NB4 (cell line): ENCODE data around the gene TPST2.

Experiments
- DNase-seq: peaks from one replicate; pipeline ENCODE4 v3.0.0; 2010; ENCODE audit warnings: low read depth
- H3K4me3 ChIP-seq: one replicate; pipeline ENCODE4 v1.5.1; 2011; ENCODE audit warnings: mild to moderate bottlenecking, low read depth, low read length, moderate library complexity
- MYC ChIP-seq: IDR thresholded peaks from 2 replicates; pipeline ENCODE4 v1.6.1; 2011; ENCODE audit warnings: low read depth, low read length
- POLR2A ChIP-seq: IDR thresholded peaks from 2 replicates; pipeline ENCODE4 v1.6.1; 2011; ENCODE audit warnings: mild to moderate bottlenecking; ENCODE audit not compliant: insufficient read length; ENCODE audit errors: extremely low read depth
- TF ChIP-seq, protein P1 (sequence below): IDR thresholded peaks from one replicate; pipeline ENCODE4 v1.5.1; 2012; ENCODE audit warnings: low read depth, low read length
- TF ChIP-seq, protein P2 (sequence below): IDR thresholded peaks from 2 replicates; pipeline ENCODE4 v1.6.1; 2011; ENCODE audit warnings: low read depth, low read length

The TPST2 gene

GRCh38 chr22:26609287-26609686 lies 19.4 kb upstream of the TPST2 start:
- TF ChIP-seq, protein P1, sequence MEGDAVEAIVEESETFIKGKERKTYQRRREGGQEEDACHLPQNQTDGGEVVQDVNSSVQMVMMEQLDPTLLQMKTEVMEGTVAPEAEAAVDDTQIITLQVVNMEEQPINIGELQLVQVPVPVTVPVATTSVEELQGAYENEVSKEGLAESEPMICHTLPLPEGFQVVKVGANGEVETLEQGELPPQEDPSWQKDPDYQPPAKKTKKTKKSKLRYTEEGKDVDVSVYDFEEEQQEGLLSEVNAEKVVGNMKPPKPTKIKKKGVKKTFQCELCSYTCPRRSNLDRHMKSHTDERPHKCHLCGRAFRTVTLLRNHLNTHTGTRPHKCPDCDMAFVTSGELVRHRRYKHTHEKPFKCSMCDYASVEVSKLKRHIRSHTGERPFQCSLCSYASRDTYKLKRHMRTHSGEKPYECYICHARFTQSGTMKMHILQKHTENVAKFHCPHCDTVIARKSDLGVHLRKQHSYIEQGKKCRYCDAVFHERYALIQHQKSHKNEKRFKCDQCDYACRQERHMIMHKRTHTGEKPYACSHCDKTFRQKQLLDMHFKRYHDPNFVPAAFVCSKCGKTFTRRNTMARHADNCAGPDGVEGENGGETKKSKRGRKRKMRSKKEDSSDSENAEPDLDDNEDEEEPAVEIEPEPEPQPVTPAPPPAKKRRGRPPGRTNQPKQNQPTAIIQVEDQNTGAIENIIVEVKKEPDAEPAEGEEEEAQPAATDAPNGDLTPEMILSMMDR: no peak
- TF ChIP-seq MYC: no peak
- no peak for TF ChIP-seq POLR2A
- TF ChIP-seq, protein P2, sequence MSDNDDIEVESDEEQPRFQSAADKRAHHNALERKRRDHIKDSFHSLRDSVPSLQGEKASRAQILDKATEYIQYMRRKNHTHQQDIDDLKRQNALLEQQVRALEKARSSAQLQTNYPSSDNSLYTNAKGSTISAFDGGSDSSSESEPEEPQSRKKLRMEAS: no peak
- no peak for DNase-seq
- H3K4me3 ChIP-seq: no peak overlapping the region

- TF ChIP-seq, protein P2: no peak
- no peak for TF ChIP-seq POLR2A
- TF ChIP-seq, protein P1: no peak
- TF ChIP-seq MYC: no peak
- DNase-seq: no peak
- no peak overlapping the region for H3K4me3 ChIP-seq
These were observed 18.2 kb upstream of the TPST2 start for GRCh38 chr22:26608129-26608528.

- TF ChIP-seq POLR2A: no peak
- TF ChIP-seq, protein P1: no peak
- no peak for TF ChIP-seq MYC
- TF ChIP-seq, protein P2: no peak
- DNase-seq: no peak
- no peak overlapping the region for H3K4me3 ChIP-seq
These were observed 16.7 kb upstream of the TPST2 start for GRCh38 chr22:26606611-26607010.

DNA sequence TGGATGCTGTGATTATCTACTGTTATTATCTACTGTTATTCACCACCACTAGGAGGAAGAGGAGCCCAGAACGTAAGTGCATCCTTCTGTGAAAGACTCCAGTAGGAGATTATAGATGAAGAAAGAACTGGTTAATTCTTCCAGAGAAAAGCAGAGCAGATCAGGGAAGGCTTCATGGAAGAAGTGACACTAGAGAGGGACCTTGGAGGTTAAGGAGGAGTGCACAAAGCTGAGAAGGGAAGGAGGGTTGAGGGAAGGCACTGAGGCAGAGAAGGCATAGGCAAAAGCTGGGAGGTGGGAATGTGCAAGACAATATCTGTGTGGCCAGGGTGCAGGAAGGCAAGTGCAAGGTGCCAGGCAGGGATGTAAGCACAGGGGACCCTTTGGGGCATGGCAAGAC lies 14.4 kb upstream of the TPST2 start:
- DNase-seq: no peak
- TF ChIP-seq POLR2A (no peak), MYC (no peak)
- TF ChIP-seq, protein P2: no peak
- TF ChIP-seq, protein P1: no peak
- H3K4me3 ChIP-seq: no peak overlapping the region

- TF ChIP-seq POLR2A: no peak
- TF ChIP-seq, protein P2: no peak
- TF ChIP-seq, protein P1: no peak
- no peak for TF ChIP-seq MYC
- DNase-seq: no peak
- H3K4me3 ChIP-seq: no peak overlapping the region
These were observed 12.2 kb upstream of the TPST2 start for GRCh38 chr22:26602127-26602526.

GRCh38 chr22:26601726-26602125 lies 11.8 kb upstream of the TPST2 start:
- TF ChIP-seq, protein P1: no peak
- TF ChIP-seq MYC: no peak
- DNase-seq: no peak
- no peak overlapping the region for H3K4me3 ChIP-seq
